ENCODE results near the gene PALS1. TPM values are rescaled to one million over a fixed set of nuclear protein-coding genes. Genes with fewer than 3 reads are reported as not detected.

Gene PALS1
- total and polyA plus RNA-seq, 2 experiments from 2014 or later, result 9.1 to 26.7 TPM

- Mint-ChIP-seq H3K27ac (no peak overlapping the region), H3K4me1 (peaks cover 35% of the 10 kb centered on the region), H3K9me3 (no peaks in the 10 kb centered on the region), H3K27me3 (ENCODE audit: insufficient read depth, low read depth, poor library complexity) (peaks cover 6% of the 10 kb centered on the region), H3K4me3 (no peak overlapping the region), H3K36me3 (ENCODE audit: low read depth) (peaks cover 3% of the 10 kb centered on the region; the same call in 1 of the 3 replicates)
- no peaks in the 10 kb centered on the region for H3K36me3 ChIP-seq (ENCODE audit: insufficient read depth)
- H3F3A ChIP-seq (replicated peaks; ENCODE audit: low read depth), result no peaks in the 10 kb centered on the region
- H3K4me2 ChIP-seq, result no peak overlapping the region
- H3K27ac ChIP-seq (ENCODE audit: low read depth), result no peak overlapping the region
- no peaks in the 10 kb centered on the region for H3K9me2 ChIP-seq (ENCODE audit: insufficient read depth)
- DNase-seq (ENCODE audit: low spot score) (no peak), ATAC-seq (no peak)
- peaks cover 62% of the 10 kb centered on the region for H3K79me2 ChIP-seq (replicated peaks; ENCODE audit: insufficient read depth)
- no peak for TF ChIP-seq ZNF114 (CRISPR knock-in tag; IDR thresholded peaks at IDR 0.05)
- TF ChIP-seq EZH2 (IDR thresholded peaks at IDR 0.05; ENCODE audit: low read depth, unreplicated experiment), result no peak
- H3K4me3 ChIP-seq, result no peak overlapping the region
- 0 out of 2 replicates have a peak, but pooled peaks cover 6% of the 10 kb centered on the region for H4K20me1 ChIP-seq (replicated peaks; ENCODE audit: insufficient read depth)
- H2AFZ ChIP-seq, result no peak overlapping the region
- peaks cover 18% of the 10 kb centered on the region for H3K4me1 ChIP-seq (ENCODE audit: insufficient read depth)
- no peaks in the 10 kb centered on the region for H3K27me3 ChIP-seq (ENCODE audit: insufficient read depth)
These were observed 16.7 kb downstream of the PALS1 start for GRCh38 chr14:67257906-67258305.

GRCh38 chr14:67260965-67261364, 19.7 kb downstream of the PALS1 start:
- Histone ChIP-seq H3K9me2 (ENCODE audit: insufficient read depth) (no peaks in the 10 kb centered on the region), H3K4me3 (no peak overlapping the region), H3K4me1 (ENCODE audit: insufficient read depth) (peaks cover 11% of the 10 kb centered on the region), H3F3A (replicated peaks; ENCODE audit: low read depth) (no peaks in the 10 kb centered on the region), H3K4me2 (no peak overlapping the region), H3K27ac (ENCODE audit: low read depth) (no peak overlapping the region), H2AFZ (no peak overlapping the region), H4K20me1 (replicated peaks; ENCODE audit: insufficient read depth) (0 out of 2 replicates have a peak, but pooled peaks cover 2% of the 10 kb centered on the region), H3K27me3 (ENCODE audit: insufficient read depth) (no peaks in the 10 kb centered on the region), H3K36me3 (ENCODE audit: insufficient read depth) (no peaks in the 10 kb centered on the region), H3K79me2 (replicated peaks; ENCODE audit: insufficient read depth) (peaks cover 57% of the 10 kb centered on the region)
- Mint-ChIP-seq H3K27ac (no peak overlapping the region), H3K4me3 (no peak overlapping the region), H3K9me3 (no peaks in the 10 kb centered on the region), H3K36me3 (ENCODE audit: low read depth) (no peaks in the 10 kb centered on the region), H3K4me1 (peaks cover 39% of the 10 kb centered on the region), H3K27me3 (ENCODE audit: insufficient read depth, low read depth, poor library complexity) (peaks cover 1% of the 10 kb centered on the region)
- DNase-seq (ENCODE audit: low spot score), result no peak
- no peak for TF ChIP-seq CTCF (conservative IDR thresholded peaks at IDR 0.05; ENCODE audit: low read depth in 2 of 2)
- ATAC-seq, result no peak

GRCh38 chr14:67263499-67264149, 22.4 kb downstream of the PALS1 start:
- H3K4me2 ChIP-seq, result no peak overlapping the region
- no peaks in the 10 kb centered on the region for H3K36me3 ChIP-seq (ENCODE audit: insufficient read depth)
- H2AFZ ChIP-seq, result no peak overlapping the region
- H3K9me2 ChIP-seq (ENCODE audit: insufficient read depth), result no peaks in the 10 kb centered on the region
- Mint-ChIP-seq H3K4me3 (no peak overlapping the region), H3K9me3 (no peaks in the 10 kb centered on the region), H3K36me3 (ENCODE audit: low read depth) (no peaks in the 10 kb centered on the region), H3K27me3 (ENCODE audit: insufficient read depth, low read depth, poor library complexity) (no peaks in the 10 kb centered on the region), H3K4me1 (peaks cover 38% of the 10 kb centered on the region), H3K27ac (no peak overlapping the region)
- no peaks in the 10 kb centered on the region for H4K20me1 ChIP-seq (replicated peaks; ENCODE audit: insufficient read depth)
- no peak overlapping the region for H3K4me3 ChIP-seq
- H3F3A ChIP-seq (replicated peaks; ENCODE audit: low read depth), result no peaks in the 10 kb centered on the region
- peaks cover 17% of the 10 kb centered on the region for H3K4me1 ChIP-seq (ENCODE audit: insufficient read depth)
- peaks cover 46% of the 10 kb centered on the region for H3K79me2 ChIP-seq (replicated peaks; ENCODE audit: insufficient read depth)
- H3K27ac ChIP-seq (ENCODE audit: low read depth), result no peak overlapping the region; the same call in 1 of the 2 replicates
- DNase-seq (ENCODE audit: low spot score), result no peak
- ATAC-seq, result no peak
- H3K27me3 ChIP-seq (ENCODE audit: insufficient read depth), result no peaks in the 10 kb centered on the region
- TF ChIP-seq EZH2phosphoT487 (IDR thresholded peaks at IDR 0.05; ENCODE audit: unreplicated experiment) (no peak), ZNF331 (CRISPR knock-in tag; IDR thresholded peaks at IDR 0.05; ENCODE audit: low read depth) (no peak), POLR2AphosphoS5 (IDR thresholded peaks at IDR 0.05; ENCODE audit: low read depth) (no peak), NANOG (IDR thresholded peaks at IDR 0.05; ENCODE audit: borderline replicate concordance) (no peak), STAT1 (IDR thresholded peaks at IDR 0.05; ENCODE audit: unreplicated experiment) (no peak), REST (IDR thresholded peaks at IDR 0.05; ENCODE audit: unreplicated experiment) (no peak), ZNF114 (CRISPR knock-in tag; IDR thresholded peaks at IDR 0.05) (no peak), ETS1 (IDR thresholded peaks at IDR 0.05) (no peak), CREB1 (CRISPR knock-in tag; IDR thresholded peaks at IDR 0.05; ENCODE audit: low read depth) (no peak)

Measured in GM23338 (cell line).